ENCODE measurements around the gene NUMB.

DNA sequence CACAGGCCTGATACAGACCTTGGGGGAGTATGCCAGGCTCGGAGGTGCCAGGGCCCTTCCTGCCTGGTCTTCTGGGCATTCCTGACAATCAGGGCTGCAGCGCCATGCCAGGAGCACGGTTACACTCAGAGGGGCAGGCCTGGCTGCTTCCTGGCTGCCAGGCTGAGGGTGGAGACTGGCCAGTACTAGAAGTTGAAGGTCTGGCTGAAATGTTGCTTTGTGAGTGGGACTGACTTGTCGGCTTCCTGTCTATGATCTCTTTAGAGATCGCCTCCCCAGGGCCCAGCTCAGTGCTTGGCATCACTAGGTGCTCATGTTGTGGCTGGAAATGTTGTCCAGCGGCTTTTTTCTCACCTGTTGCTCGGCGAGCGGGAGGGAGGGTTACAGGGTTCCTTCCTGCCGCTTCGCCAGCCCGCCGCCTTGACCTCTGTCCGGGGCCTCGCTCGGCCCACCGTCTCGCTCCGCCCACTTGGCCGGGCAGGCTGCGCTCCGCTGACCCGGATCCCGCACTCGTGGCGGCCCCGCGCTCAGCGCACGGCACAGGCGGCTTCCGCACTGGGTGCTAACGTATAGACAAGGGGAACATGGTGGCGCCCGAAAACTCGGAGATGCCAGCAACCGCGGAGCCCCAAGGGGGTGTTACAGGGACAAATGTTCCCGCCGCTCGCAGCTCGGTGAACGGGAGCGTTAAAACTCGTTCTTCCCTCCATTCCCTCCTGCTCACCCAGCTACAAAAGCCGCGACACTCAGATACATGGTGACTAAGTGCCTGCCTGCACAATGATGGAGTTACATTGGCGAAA is 188.4 kb downstream of the NUMB start:
- TF ChIP-seq, protein P1, sequence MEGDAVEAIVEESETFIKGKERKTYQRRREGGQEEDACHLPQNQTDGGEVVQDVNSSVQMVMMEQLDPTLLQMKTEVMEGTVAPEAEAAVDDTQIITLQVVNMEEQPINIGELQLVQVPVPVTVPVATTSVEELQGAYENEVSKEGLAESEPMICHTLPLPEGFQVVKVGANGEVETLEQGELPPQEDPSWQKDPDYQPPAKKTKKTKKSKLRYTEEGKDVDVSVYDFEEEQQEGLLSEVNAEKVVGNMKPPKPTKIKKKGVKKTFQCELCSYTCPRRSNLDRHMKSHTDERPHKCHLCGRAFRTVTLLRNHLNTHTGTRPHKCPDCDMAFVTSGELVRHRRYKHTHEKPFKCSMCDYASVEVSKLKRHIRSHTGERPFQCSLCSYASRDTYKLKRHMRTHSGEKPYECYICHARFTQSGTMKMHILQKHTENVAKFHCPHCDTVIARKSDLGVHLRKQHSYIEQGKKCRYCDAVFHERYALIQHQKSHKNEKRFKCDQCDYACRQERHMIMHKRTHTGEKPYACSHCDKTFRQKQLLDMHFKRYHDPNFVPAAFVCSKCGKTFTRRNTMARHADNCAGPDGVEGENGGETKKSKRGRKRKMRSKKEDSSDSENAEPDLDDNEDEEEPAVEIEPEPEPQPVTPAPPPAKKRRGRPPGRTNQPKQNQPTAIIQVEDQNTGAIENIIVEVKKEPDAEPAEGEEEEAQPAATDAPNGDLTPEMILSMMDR (conservative IDR thresholded peaks at IDR 0.05; ENCODE audit: low read length), result no peak
- TF ChIP-seq EZH2phosphoT487 (IDR thresholded peaks at IDR 0.05; ENCODE audit: borderline replicate concordance, low read depth, low read length), result no peak
